ENCODE results near the gene ORAI3.

GRCh38 chr16:30903596-30903995 lies 45.3 kb upstream of the ORAI3 start:
- no peak for TF ChIP-seq POLR2AphosphoS5 (IDR thresholded peaks at IDR 0.05; ENCODE audit: insufficient read depth in 1 of 2, low read depth in 1 of 2)
- no peak for TF ChIP-seq CTCF (IDR thresholded peaks at IDR 0.05)

Data from vagina (tissue), 2 donors.